ENCODE measurements around the gene GTPBP1.

GRCh38 chr22:38694940-38695339, 10.8 kb upstream of the GTPBP1 start:
- no peak for TF ChIP-seq POLR2A (IDR thresholded peaks at IDR 0.05; ENCODE audit: low read depth, low read length)
- no peak for TF ChIP-seq RCOR1 (IDR thresholded peaks at IDR 0.05; ENCODE audit: insufficient replicate concordance, low read length)
- TF ChIP-seq, protein P1, sequence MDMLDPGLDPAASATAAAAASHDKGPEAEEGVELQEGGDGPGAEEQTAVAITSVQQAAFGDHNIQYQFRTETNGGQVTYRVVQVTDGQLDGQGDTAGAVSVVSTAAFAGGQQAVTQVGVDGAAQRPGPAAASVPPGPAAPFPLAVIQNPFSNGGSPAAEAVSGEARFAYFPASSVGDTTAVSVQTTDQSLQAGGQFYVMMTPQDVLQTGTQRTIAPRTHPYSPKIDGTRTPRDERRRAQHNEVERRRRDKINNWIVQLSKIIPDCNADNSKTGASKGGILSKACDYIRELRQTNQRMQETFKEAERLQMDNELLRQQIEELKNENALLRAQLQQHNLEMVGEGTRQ (IDR thresholded peaks at IDR 0.05; ENCODE audit: low read depth, low read length), result no peak
- TF ChIP-seq MAZ (IDR thresholded peaks at IDR 0.05; ENCODE audit: borderline replicate concordance, low read depth, low read length), result no peak
- TF ChIP-seq, protein P2, sequence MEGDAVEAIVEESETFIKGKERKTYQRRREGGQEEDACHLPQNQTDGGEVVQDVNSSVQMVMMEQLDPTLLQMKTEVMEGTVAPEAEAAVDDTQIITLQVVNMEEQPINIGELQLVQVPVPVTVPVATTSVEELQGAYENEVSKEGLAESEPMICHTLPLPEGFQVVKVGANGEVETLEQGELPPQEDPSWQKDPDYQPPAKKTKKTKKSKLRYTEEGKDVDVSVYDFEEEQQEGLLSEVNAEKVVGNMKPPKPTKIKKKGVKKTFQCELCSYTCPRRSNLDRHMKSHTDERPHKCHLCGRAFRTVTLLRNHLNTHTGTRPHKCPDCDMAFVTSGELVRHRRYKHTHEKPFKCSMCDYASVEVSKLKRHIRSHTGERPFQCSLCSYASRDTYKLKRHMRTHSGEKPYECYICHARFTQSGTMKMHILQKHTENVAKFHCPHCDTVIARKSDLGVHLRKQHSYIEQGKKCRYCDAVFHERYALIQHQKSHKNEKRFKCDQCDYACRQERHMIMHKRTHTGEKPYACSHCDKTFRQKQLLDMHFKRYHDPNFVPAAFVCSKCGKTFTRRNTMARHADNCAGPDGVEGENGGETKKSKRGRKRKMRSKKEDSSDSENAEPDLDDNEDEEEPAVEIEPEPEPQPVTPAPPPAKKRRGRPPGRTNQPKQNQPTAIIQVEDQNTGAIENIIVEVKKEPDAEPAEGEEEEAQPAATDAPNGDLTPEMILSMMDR (conservative IDR thresholded peaks at IDR 0.05; ENCODE audit: low read depth, low read length), result no peak
- no peak for TF ChIP-seq RAD21 (IDR thresholded peaks at IDR 0.05; ENCODE audit: low read length)
- TF ChIP-seq RFX5 (IDR thresholded peaks at IDR 0.05; ENCODE audit: low read depth, low read length), result no peak
- no peak for TF ChIP-seq FOS (IDR thresholded peaks at IDR 0.05; ENCODE audit: low read depth, low read length)
- no peak for TF ChIP-seq MAFK (IDR thresholded peaks at IDR 0.05; ENCODE audit: low read depth, low read length)
- TF ChIP-seq CEBPB (IDR thresholded peaks at IDR 0.05; ENCODE audit: low read depth, low read length), result no peak
- TF ChIP-seq CHD1 (IDR thresholded peaks at IDR 0.05; ENCODE audit: low read depth, low read length), result no peak
- TF ChIP-seq ELK1 (IDR thresholded peaks at IDR 0.05; ENCODE audit: borderline replicate concordance, low read depth, low read length), result no peak
- TF ChIP-seq BHLHE40 (IDR thresholded peaks at IDR 0.05; ENCODE audit: low read depth, low read length), result no peak
- no peak for TF ChIP-seq SMC3 (IDR thresholded peaks at IDR 0.05; ENCODE audit: low read depth, low read length)

Measured in IMR-90 (cell line).